A673 (cell line): ENCODE measurements around the gene TNFRSF12A. TPM values are rescaled to one million over a fixed set of nuclear protein-coding genes. Genes with fewer than 3 reads are reported as not detected.

Experiments used
- BruUV-seq: library from RNA; stranded (reverse); fragments of 400-500 nt; replicated peaks from 2 replicates; lab custom pipeline; 2021; lab: Mats Ljungman, UMichigan
- CTCF ChIA-PET: fragments of 300-600 bp; sonication (Branson Sonifier 250); formaldehyde crosslinking; loops from one replicate; lab custom pipeline; 2022; ENCODE audit warnings: antibody characterized with exemption; lab: Charles Lee
- POLR2A ChIA-PET: fragments of 300-600 bp; sonication (Branson Sonifier 250); formaldehyde crosslinking; loops from one replicate; lab custom pipeline; 2022; ENCODE audit warnings: antibody characterized with exemption; ENCODE audit not compliant: low non-redundant PET; lab: Charles Lee
- DNase-seq: peaks from one replicate; pipeline ENCODE4 v3.0.0-alpha.2; 2015; ENCODE audit warnings: low spot score
- H3K27ac ChIP-seq: fragments of 200-600 bp; sonication (generic); 2 replicates; pipeline ENCODE4 v1.5.1; 2016; ENCODE audit warnings: mixed run types, low read depth, mild to moderate bottlenecking, mixed read lengths, antibody characterized with exemption, low read length; ENCODE audit not compliant: poor library complexity, severe bottlenecking
- H3K27me3 ChIP-seq: fragments of 200-600 bp; sonication (generic); replicated peaks from 2 replicates; pipeline ENCODE4 v1.6.1; 2017; ENCODE audit warnings: mixed run types, low read depth, mild to moderate bottlenecking, mixed read lengths, antibody characterized with exemption, low read length; ENCODE audit not compliant: insufficient read depth, poor library complexity
- H3K36me3 ChIP-seq: fragments of 200-600 bp; sonication (generic); 2 replicates; pipeline ENCODE4 v1.6.1; 2016; ENCODE audit warnings: mixed run types, mild to moderate bottlenecking, mixed read lengths, antibody characterized with exemption, low read length; ENCODE audit not compliant: insufficient read depth, poor library complexity, severe bottlenecking
- H3K4me1 ChIP-seq: fragments of 200-600 bp; sonication (generic); 2 replicates; pipeline ENCODE4 v1.6.1; 2017; ENCODE audit warnings: mixed run types, mild to moderate bottlenecking, mixed read lengths, antibody characterized with exemption, low read length; ENCODE audit not compliant: insufficient read depth, poor library complexity, severe bottlenecking
- H3K4me3 ChIP-seq: fragments of 200-600 bp; sonication (generic); 2 replicates; pipeline ENCODE4 v1.5.1; 2016; ENCODE audit warnings: low read depth, mixed run types, mild to moderate bottlenecking, mixed read lengths, low read length; ENCODE audit not compliant: poor library complexity, severe bottlenecking
- H3K9me3 ChIP-seq: fragments of 200-600 bp; sonication (generic); 2 replicates; pipeline ENCODE4 v1.6.1; 2016; ENCODE audit warnings: mixed run types, low read depth, mild to moderate bottlenecking, mixed read lengths, antibody characterized with exemption, low read length; ENCODE audit not compliant: poor library complexity, severe bottlenecking
- EZH2 ChIP-seq: fragments of 200-600 bp; sonication (generic); IDR thresholded peaks from 2 replicates; pipeline ENCODE4 v1.6.1; 2017; ENCODE audit warnings: borderline replicate concordance, low read depth, mild to moderate bottlenecking, mixed read lengths, antibody characterized with exemption, low read length; ENCODE audit not compliant: poor library complexity, severe bottlenecking
- intact Hi-C: fragments of 100-400 bp; cut with micrococcal nuclease; formaldehyde crosslinking; loops from one replicate; pipeline ENCODE4 v1.10.0; 2022; ENCODE audit not compliant: unreplicated experiment
- total RNA-seq: library from RNA; stranded (reverse); gene quantifications from 2 replicates; pipeline ENCODE4 v1.2.3, GENCODE V29; 2021
- TF ChIP-seq, protein P1 (sequence below): fragments of 300-800, 200-600 bp; sonication (generic); conservative IDR thresholded peaks from 2 replicates; pipeline ENCODE4 v1.5.1; 2017; ENCODE audit warnings: low read depth, mild to moderate bottlenecking, antibody characterized with exemption, low read length, moderate library complexity, mixed read lengths

The TNFRSF12A gene
- total RNA-seq, 1 experiment from 2014 or later, result 39.5 TPM

DNA sequence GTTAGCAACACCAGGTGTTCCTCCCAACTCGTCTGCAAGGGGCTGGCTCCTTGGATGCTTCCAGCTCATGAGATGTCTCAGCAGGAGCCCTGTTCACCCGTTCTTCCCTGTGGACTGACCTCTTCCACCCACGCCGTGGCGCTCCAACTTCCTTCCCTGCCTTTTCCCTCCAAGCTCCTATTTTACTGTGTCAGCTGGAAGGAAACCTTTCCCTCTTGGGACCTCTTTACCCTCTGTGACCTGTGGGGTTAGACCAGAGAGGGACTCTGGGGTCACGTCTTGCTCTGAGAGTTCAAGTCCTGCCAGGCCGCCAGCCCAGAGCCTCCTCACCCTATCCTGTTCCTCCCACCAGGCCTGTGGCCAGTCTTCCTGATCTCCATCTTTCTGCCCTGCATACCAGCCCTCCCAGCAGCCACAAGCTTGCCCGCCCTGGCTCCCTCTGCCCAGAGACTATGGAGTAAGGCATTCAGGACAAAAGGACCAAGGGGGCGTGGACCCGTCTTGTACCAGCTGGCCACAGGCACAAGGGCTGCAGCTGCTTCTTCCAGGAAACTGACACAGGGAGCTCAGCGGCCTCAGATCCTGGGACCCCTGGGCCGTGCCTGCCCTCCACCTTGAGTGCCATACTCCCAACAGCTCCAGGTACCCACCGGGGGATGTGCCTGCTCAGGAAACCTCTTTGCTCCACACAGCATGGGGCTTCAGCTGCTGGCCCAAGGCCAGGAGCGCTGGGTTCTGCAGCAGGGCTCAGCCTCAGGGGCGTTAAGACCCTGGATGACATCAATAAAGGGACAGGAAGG lies 48.0 kb upstream of the TNFRSF12A start:
- Histone ChIP-seq H3K4me3 (no peak overlapping the region), H3K9me3 (no peaks in the 10 kb centered on the region), H3K4me1 (peaks cover 19% of the 10 kb centered on the region), H3K27ac (peak overlapping the region; percentile 37), H3K36me3 (peaks cover 50% of the 10 kb centered on the region), H3K27me3 (no peaks in the 10 kb centered on the region)
- DNase-seq, result peak; percentile 41
- intact Hi-C loops, result no loop called here
- no peak for TF ChIP-seq EZH2
- TF ChIP-seq, protein P1, sequence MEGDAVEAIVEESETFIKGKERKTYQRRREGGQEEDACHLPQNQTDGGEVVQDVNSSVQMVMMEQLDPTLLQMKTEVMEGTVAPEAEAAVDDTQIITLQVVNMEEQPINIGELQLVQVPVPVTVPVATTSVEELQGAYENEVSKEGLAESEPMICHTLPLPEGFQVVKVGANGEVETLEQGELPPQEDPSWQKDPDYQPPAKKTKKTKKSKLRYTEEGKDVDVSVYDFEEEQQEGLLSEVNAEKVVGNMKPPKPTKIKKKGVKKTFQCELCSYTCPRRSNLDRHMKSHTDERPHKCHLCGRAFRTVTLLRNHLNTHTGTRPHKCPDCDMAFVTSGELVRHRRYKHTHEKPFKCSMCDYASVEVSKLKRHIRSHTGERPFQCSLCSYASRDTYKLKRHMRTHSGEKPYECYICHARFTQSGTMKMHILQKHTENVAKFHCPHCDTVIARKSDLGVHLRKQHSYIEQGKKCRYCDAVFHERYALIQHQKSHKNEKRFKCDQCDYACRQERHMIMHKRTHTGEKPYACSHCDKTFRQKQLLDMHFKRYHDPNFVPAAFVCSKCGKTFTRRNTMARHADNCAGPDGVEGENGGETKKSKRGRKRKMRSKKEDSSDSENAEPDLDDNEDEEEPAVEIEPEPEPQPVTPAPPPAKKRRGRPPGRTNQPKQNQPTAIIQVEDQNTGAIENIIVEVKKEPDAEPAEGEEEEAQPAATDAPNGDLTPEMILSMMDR, result no peak
- no TSS peak for BruUV-seq
- ChIA-PET POLR2A (no interaction called here), CTCF (no interaction called here)

DNA sequence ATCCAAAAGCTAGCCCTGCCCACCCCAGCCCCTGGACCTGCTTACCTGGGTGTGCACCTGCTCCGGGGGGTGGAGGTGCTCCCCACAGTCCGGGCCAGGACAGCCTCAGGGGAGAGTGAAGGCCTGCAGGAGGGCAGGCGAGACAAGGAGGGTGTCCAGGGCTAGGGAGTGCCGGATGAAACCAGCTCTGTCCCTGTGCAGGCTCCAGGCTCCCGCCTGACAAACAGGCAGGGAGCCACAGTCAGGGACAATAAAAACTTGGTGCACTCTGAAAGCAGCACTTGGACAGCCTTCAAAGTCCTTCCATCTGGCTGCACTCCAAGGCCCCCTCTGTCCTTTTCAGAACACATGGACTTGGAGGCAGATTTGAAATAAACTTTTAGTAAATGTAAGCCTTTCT lies 47.1 kb upstream of the TNFRSF12A start:
- peak; percentile 50 for DNase-seq
- no TSS peak for BruUV-seq
- ChIA-PET POLR2A (no interaction called here), CTCF (no interaction called here)
- Histone ChIP-seq H3K36me3 (peaks cover 50% of the 10 kb centered on the region), H3K27ac (peak overlapping the region; percentile 37), H3K27me3 (no peaks in the 10 kb centered on the region), H3K4me1 (peaks cover 19% of the 10 kb centered on the region), H3K4me3 (no peak overlapping the region), H3K9me3 (no peaks in the 10 kb centered on the region)
- TF ChIP-seq, protein P1, result no peak
- TF ChIP-seq EZH2, result no peak
- intact Hi-C loops, result no loop called here

DNA sequence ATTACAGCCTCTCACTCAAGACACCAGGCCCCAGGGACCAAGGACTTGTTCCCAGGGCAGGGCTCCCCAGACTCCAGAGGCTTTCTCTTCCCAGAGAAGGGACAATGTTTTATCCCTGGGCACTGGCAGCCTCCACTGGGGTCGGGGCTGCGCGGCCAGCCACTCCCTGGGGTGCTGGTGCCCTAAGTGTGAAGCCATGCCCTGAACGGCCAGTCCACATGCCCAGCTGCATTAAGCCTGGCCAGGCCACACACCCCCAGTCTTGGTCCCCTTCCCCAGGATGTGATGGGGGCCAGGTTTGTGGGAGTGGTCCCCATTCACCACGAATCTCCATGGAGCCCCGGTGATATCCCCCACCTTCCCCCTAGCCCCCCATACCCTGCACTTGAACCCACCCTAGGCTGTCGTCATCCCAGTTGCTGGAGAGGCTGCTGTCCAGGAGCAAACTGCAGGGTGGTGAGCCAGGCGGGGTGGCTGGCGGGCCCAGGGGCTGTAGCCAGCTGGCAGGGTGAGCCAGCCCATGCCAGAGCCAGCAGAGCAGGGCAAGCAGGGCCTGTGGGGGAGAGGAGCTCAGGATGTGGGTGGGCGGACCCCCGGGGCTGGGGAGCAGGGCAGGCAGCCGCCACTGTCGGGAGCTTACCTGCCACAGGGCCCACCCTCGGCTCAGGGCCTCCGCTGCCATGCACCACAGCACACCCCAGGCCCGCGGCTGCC lies 46.4 kb upstream of the TNFRSF12A start:
- no peaks in the 10 kb centered on the region for H3K9me3 ChIP-seq
- no peak for DNase-seq
- peaks cover 13% of the 10 kb centered on the region for H3K4me1 ChIP-seq
- no peaks in the 10 kb centered on the region for H3K27me3 ChIP-seq
- ChIA-PET CTCF (no interaction called here), POLR2A (no interaction called here)
- intact Hi-C loops, result no loop called here
- TF ChIP-seq, protein P1, result no peak
- no peak for TF ChIP-seq EZH2
- peaks cover 50% of the 10 kb centered on the region for H3K36me3 ChIP-seq
- no TSS peak for BruUV-seq
- peak overlapping the region; percentile 37 for H3K27ac ChIP-seq
- H3K4me3 ChIP-seq, result no peak overlapping the region
